ENCODE measurements around the gene SF3A2.

Gene SF3A2

DNA sequence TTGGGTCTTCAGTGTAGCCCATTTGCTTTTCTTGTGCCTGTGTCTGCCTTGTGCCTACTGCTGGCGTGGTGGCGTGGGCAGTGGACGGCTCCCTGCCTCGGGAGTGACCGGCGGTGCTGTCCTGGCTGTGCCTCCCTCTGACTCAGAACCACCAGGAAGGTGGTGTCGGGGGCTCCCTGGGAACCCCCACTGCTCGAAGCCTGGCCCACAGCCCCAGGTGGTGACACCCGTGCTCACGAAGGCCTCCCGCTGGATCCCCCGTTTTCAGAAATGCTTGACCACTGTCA, 7.4 kb downstream of the SF3A2 start:
- H3K36me3 ChIP-seq (ENCODE audit: insufficient read depth, low read length) = peaks cover 68% of the 10 kb centered on the region; the same call in 1 of the 2 replicates
- H3K9ac ChIP-seq (ENCODE audit: low read depth, low read length, poor library complexity, severe bottlenecking) = no peak overlapping the region
- no peak overlapping the region for H2AFZ ChIP-seq (ENCODE audit: low read length)
- H3K4me2 ChIP-seq (ENCODE audit: low read depth, low read length, poor library complexity, severe bottlenecking) = no peak overlapping the region
- no peaks in the 10 kb centered on the region for H3K9me2 ChIP-seq (replicated peaks; ENCODE audit: low read depth, low read length)
- peaks cover 65% of the 10 kb centered on the region for H3K79me2 ChIP-seq (ENCODE audit: insufficient read depth, low read length)
- peaks cover 25% of the 10 kb centered on the region for H3K4me1 ChIP-seq (ENCODE audit: insufficient read depth, low read length, poor library complexity, severe bottlenecking)
- H3K9me3 ChIP-seq (ENCODE audit: insufficient read depth, low read depth, low read length) = no peaks in the 10 kb centered on the region
- peaks cover 62% of the 10 kb centered on the region for H4K20me1 ChIP-seq (ENCODE audit: insufficient read depth, low read length, poor library complexity, severe bottlenecking)
- H3K4me3 ChIP-seq (ENCODE audit: low read length, poor library complexity, severe bottlenecking) = no peak overlapping the region
- peaks cover 3% of the 10 kb centered on the region; the same call in 1 of the 2 replicates for H3F3A ChIP-seq (ENCODE audit: low read depth)
- TF ChIP-seq, protein P1, sequence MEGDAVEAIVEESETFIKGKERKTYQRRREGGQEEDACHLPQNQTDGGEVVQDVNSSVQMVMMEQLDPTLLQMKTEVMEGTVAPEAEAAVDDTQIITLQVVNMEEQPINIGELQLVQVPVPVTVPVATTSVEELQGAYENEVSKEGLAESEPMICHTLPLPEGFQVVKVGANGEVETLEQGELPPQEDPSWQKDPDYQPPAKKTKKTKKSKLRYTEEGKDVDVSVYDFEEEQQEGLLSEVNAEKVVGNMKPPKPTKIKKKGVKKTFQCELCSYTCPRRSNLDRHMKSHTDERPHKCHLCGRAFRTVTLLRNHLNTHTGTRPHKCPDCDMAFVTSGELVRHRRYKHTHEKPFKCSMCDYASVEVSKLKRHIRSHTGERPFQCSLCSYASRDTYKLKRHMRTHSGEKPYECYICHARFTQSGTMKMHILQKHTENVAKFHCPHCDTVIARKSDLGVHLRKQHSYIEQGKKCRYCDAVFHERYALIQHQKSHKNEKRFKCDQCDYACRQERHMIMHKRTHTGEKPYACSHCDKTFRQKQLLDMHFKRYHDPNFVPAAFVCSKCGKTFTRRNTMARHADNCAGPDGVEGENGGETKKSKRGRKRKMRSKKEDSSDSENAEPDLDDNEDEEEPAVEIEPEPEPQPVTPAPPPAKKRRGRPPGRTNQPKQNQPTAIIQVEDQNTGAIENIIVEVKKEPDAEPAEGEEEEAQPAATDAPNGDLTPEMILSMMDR (conservative IDR thresholded peaks at IDR 0.05; ENCODE audit: low read length) = no peak
- no peak for TF ChIP-seq EZH2phosphoT487 (IDR thresholded peaks at IDR 0.05; ENCODE audit: borderline replicate concordance)
- no peaks in the 10 kb centered on the region for H3K27me3 ChIP-seq (ENCODE audit: insufficient read depth, low read length, poor library complexity, severe bottlenecking)

DNA sequence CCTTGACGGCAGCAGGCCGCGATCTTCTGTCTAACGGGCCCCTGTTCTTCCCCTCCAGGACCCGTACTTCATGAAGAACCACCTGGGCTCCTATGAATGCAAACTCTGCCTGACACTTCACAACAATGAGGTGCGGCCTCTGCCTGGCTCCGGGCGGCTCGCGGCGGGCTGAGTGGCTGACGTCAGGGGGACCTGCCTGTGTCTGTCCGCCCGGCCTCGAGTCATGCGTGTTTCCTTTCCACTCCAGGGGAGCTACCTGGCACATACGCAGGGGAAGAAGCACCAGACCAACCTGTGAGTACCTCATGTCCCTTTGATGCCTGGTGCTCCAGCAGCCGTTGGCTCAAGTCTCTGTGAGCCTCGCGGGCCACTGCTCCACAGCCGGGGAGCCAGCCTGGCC, 7.9 kb downstream of the SF3A2 start:
- H3K4me2 ChIP-seq (ENCODE audit: low read depth, low read length, poor library complexity, severe bottlenecking) = no peak overlapping the region
- H3K36me3 ChIP-seq (ENCODE audit: insufficient read depth, low read length) = peaks cover 70% of the 10 kb centered on the region; the same call in 1 of the 2 replicates
- H2AFZ ChIP-seq (ENCODE audit: low read length) = no peak overlapping the region
- H3K27me3 ChIP-seq (ENCODE audit: insufficient read depth, low read length, poor library complexity, severe bottlenecking) = no peaks in the 10 kb centered on the region
- H3K9me3 ChIP-seq (ENCODE audit: insufficient read depth, low read depth, low read length) = no peaks in the 10 kb centered on the region
- H3K4me1 ChIP-seq (ENCODE audit: insufficient read depth, low read length, poor library complexity, severe bottlenecking) = peaks cover 21% of the 10 kb centered on the region
- H3F3A ChIP-seq (ENCODE audit: low read depth) = peaks cover under 1% of the 10 kb centered on the region; the same call in 1 of the 2 replicates
- H3K4me3 ChIP-seq (ENCODE audit: low read length, poor library complexity, severe bottlenecking) = no peak overlapping the region
- TF ChIP-seq, protein P1 (conservative IDR thresholded peaks at IDR 0.05; ENCODE audit: low read length) = no peak
- no peak for TF ChIP-seq EZH2phosphoT487 (IDR thresholded peaks at IDR 0.05; ENCODE audit: borderline replicate concordance)
- H3K9ac ChIP-seq (ENCODE audit: low read depth, low read length, poor library complexity, severe bottlenecking) = no peak overlapping the region
- no peaks in the 10 kb centered on the region for H3K9me2 ChIP-seq (replicated peaks; ENCODE audit: low read depth, low read length)
- H4K20me1 ChIP-seq (ENCODE audit: insufficient read depth, low read length, poor library complexity, severe bottlenecking) = peaks cover 58% of the 10 kb centered on the region
- H3K79me2 ChIP-seq (ENCODE audit: insufficient read depth, low read length) = peaks cover 61% of the 10 kb centered on the region

DNA sequence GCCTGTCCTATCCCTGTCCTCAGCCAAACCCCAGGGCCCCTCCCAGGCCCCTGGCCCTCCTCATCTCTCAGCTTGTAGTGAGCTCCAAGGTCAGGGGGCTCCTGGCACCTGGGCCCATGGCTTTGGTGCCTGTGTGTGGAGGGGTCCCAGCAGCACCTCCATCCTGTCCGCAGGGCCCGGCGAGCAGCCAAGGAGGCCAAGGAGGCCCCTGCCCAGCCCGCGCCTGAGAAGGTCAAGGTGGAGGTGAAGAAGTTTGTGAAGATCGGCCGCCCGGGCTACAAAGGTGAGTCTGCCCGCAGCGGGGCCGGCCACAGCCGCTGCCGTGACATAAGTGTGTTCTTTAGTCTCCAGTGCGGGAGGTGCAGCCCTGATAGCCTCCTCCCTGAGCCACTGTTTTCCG, 8.6 kb downstream of the SF3A2 start:
- Histone ChIP-seq H4K20me1 (ENCODE audit: insufficient read depth, low read length, poor library complexity, severe bottlenecking) (peaks cover 50% of the 10 kb centered on the region), H3K4me3 (ENCODE audit: low read length, poor library complexity, severe bottlenecking) (no peak overlapping the region), H3K4me1 (ENCODE audit: insufficient read depth, low read length, poor library complexity, severe bottlenecking) (peaks cover 16% of the 10 kb centered on the region), H3K9me3 (ENCODE audit: insufficient read depth, low read depth, low read length) (no peaks in the 10 kb centered on the region), H3K36me3 (ENCODE audit: insufficient read depth, low read length) (peaks cover 78% of the 10 kb centered on the region; the same call in 1 of the 2 replicates), H3K9me2 (replicated peaks; ENCODE audit: low read depth, low read length) (no peaks in the 10 kb centered on the region), H3K4me2 (ENCODE audit: low read depth, low read length, poor library complexity, severe bottlenecking) (no peak overlapping the region), H3K27me3 (ENCODE audit: insufficient read depth, low read length, poor library complexity, severe bottlenecking) (no peaks in the 10 kb centered on the region), H2AFZ (ENCODE audit: low read length) (no peak overlapping the region), H3F3A (ENCODE audit: low read depth) (no peaks in the 10 kb centered on the region), H3K9ac (ENCODE audit: low read depth, low read length, poor library complexity, severe bottlenecking) (no peak overlapping the region), H3K79me2 (ENCODE audit: insufficient read depth, low read length) (peaks cover 53% of the 10 kb centered on the region)
- no peak for TF ChIP-seq EZH2phosphoT487 (IDR thresholded peaks at IDR 0.05; ENCODE audit: borderline replicate concordance)
- TF ChIP-seq, protein P1 (conservative IDR thresholded peaks at IDR 0.05; ENCODE audit: low read length) = no peak
